Measurements from ENCODE around the gene LAMB4.

GRCh38 chr7:107996072-107996882 lies 133.9 kb downstream of the LAMB4 start:
- TF ChIP-seq CTCF (IDR thresholded peaks at IDR 0.05), result no peak
- TF ChIP-seq POLR2A (IDR thresholded peaks at IDR 0.05), result no peak

All from body of pancreas (tissue), 4 donors.